Measurements from ENCODE around the gene DAZAP1. TPM values are rescaled to one million over a fixed set of nuclear protein-coding genes. Genes with fewer than 3 reads are reported as not detected.
"Not testable (repeated sequence)": the region's sequence is repeated elsewhere in the genome, so short reads cannot be mapped to it uniquely, and the experiment has no call there.

The DAZAP1 gene
- total RNA-seq, 4 donors from 2014 or later = 45.3 to 75.4 (median 64.0) TPM

DNA sequence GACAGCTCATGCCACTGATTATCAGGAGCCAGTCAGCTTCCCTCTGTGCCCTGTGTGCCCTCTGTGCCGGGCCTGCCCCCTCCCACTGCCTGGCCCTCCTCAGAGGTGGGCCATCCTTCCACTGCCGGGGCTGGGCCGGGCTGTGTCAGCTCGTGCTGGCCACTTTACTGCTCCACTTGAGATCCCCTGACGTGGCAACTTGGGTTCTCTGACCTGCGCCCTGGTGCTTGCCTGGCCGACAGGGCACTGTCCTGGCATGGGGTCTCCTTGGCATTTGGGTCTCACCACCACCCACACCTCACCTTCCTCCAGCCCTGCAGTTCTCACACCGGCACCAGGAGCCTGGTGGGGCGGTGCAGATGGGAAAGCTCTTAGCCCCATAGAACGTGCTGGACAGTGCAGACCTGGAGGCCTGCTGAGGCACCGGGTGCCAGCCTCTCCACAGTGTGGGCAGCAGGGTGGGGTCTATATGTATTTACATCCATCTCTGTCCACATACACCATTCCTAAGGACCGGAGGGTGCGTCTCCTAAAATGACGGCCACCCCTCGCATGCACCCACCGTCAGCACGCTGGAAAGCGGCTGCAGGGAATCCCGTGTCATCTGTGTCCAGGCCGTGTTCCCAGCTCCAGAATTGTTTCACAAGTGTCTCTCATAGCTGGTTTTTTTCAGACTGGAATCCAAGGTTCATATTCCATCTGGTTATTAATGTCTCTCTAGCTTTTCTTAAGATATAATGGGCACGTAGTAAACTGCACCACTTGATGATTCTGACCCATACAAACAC is 11.8 kb downstream of the DAZAP1 start:
- 60 to 75% methylated on average over 7 to 13 of the region's 21 CpGs for WGBS, 2 donors (ENCODE audit: low coverage in 1 of 2)
- Histone ChIP-seq H3K9me3 (no peaks in the 10 kb centered on the region), H3K4me3 (no peak overlapping the region), H3K4me1 (peaks cover 0 to 55% (median 30%) of the 10 kb centered on the region in 3 donors), H3K27ac (no peak overlapping the region), H3K36me3 (peaks cover 0 to 59% of the 10 kb centered on the region in 2 donors), H3K27me3 (no peaks in the 10 kb centered on the region)
- TF ChIP-seq POLR2A (IDR thresholded peaks at IDR 0.05) = no peak
- no peak for TF ChIP-seq POLR2AphosphoS5 (IDR thresholded peaks at IDR 0.05)
- TF ChIP-seq EP300 (IDR thresholded peaks at IDR 0.05) = no peak
- TF ChIP-seq, protein P1, sequence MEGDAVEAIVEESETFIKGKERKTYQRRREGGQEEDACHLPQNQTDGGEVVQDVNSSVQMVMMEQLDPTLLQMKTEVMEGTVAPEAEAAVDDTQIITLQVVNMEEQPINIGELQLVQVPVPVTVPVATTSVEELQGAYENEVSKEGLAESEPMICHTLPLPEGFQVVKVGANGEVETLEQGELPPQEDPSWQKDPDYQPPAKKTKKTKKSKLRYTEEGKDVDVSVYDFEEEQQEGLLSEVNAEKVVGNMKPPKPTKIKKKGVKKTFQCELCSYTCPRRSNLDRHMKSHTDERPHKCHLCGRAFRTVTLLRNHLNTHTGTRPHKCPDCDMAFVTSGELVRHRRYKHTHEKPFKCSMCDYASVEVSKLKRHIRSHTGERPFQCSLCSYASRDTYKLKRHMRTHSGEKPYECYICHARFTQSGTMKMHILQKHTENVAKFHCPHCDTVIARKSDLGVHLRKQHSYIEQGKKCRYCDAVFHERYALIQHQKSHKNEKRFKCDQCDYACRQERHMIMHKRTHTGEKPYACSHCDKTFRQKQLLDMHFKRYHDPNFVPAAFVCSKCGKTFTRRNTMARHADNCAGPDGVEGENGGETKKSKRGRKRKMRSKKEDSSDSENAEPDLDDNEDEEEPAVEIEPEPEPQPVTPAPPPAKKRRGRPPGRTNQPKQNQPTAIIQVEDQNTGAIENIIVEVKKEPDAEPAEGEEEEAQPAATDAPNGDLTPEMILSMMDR (IDR thresholded peaks at IDR 0.05) = no peak
- ATAC-seq = no peak

DNA sequence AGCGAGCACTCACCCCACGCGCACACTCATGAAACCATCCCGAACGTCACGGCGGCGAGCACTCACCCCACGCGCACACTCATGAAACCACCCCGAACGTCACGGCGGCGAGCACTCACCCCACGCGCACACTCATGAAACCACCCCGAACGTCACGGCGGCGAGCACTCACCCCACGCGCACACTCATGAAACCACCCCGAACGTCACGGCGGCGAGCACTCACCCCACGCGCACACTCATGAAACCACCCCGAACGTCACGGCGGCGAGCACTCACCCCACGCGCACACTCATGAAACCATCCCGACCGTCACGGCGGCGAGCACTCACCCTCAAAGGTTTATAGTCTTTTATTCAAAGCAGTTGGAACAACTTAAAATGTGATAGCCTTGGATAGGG is 12.7 kb downstream of the DAZAP1 start:
- WGBS, 2 donors (ENCODE audit: low coverage in 1 of 2) = no CpG with 5 or more reads among the region's 43 CpGs
- not testable (repeated sequence) for H3K27ac ChIP-seq, H3K9me3 ChIP-seq, ATAC-seq, H3K4me3 ChIP-seq, H3K27me3 ChIP-seq
- peaks cover 0 to 45% (median 27%) of the 10 kb centered on the region in 3 donors for H3K4me1 ChIP-seq
- H3K36me3 ChIP-seq = peaks cover 0 to 69% of the 10 kb centered on the region in 2 donors

DNA sequence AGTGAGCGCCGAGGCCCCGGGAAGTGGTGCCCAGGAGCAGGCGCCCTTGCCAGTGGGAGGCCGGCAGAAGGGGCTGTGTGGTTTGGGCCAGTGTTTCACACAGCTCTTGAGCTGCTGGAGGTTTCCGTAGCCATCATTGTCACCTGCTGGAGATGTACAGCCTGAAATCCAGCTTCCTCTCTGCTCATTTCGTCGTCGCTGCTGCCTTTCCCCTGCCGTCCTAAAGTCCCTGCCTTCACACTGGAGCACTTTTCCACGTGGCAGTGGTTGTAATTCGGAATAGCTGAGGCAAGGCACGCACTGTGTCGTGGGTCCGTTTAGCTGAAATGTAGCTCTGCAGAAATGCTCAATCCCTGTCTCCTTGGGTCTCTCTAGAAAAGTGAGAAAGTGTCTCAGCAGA is 13.2 kb downstream of the DAZAP1 start:
- Histone ChIP-seq H3K4me1 (peaks cover 0 to 40% (median 24%) of the 10 kb centered on the region in 3 donors), H3K27ac (no peak overlapping the region)
- 90% methylated on average over 8 of the region's 15 CpGs; no CpG with 5 or more reads in 1 of the 2 donors for WGBS, 2 donors (ENCODE audit: low coverage in 1 of 2)

DNA sequence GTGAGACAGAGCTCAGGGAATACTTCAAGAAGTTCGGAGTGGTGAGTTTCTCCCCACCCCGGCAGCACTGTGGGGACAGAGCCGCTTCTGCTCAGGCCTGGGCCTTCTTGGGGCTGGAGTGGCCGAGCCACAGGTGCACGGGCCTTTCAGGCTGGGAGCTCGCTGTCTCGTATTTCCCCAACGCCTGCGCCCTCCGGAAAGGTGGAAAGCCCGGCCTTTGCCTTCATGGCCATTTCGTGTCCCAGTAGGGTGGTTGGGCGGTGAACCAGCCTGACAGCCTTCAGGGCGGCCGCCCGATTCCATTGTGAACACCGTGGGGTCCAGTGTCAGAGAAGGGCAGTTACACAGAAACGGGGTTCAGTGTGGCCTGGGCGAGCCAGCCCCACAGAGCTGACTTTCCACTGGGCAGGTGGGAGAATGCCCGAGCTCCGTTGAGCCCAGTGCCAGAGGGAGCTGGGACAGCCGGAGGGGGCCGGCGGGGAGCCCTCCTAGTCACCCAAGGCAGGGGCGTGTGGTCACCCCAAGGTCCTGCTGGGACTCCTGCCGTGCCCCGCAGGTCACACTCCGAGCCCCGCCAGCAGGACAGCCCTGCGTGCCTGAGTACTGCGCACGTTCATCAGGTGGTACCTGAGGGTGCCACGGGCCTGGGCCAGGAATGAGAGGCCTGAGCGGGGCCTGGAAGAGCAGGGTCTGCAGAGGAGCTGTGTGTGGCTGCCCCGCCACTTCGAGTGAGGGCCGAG is 14.0 kb downstream of the DAZAP1 start:
- Histone ChIP-seq H3K4me3 (no peak overlapping the region), H3K9me3 (no peaks in the 10 kb centered on the region), H3K4me1 (peaks cover 0 to 32% (median 16%) of the 10 kb centered on the region in 3 donors), H3K27ac (no peak overlapping the region), H3K36me3 (peaks cover 0 to 82% of the 10 kb centered on the region in 2 donors), H3K27me3 (no peaks in the 10 kb centered on the region)
- ATAC-seq = no peak
- 92% methylated on average over 9 of the region's 37 CpGs; no CpG with 5 or more reads in 1 of the 2 donors for WGBS, 2 donors (ENCODE audit: low coverage in 1 of 2)
- TF ChIP-seq POLR2AphosphoS5 (IDR thresholded peaks at IDR 0.05) = no peak
- TF ChIP-seq, protein P1 (IDR thresholded peaks at IDR 0.05) = no peak
- TF ChIP-seq EP300 (IDR thresholded peaks at IDR 0.05) = no peak
- TF ChIP-seq POLR2A (IDR thresholded peaks at IDR 0.05) = no peak

More for the DNA sequence above, 13.2 kb downstream of the DAZAP1 start:
- H3K4me3 ChIP-seq = no peak overlapping the region
- no peak for ATAC-seq
- H3K27me3 ChIP-seq = no peaks in the 10 kb centered on the region
- TF ChIP-seq POLR2AphosphoS5 (IDR thresholded peaks at IDR 0.05) (no peak), POLR2A (IDR thresholded peaks at IDR 0.05) (no peak), EP300 (IDR thresholded peaks at IDR 0.05) (no peak)
- TF ChIP-seq, protein P1 (IDR thresholded peaks at IDR 0.05) = no peak
- no peaks in the 10 kb centered on the region for H3K9me3 ChIP-seq
- peaks cover 0 to 74% of the 10 kb centered on the region in 2 donors for H3K36me3 ChIP-seq

DNA sequence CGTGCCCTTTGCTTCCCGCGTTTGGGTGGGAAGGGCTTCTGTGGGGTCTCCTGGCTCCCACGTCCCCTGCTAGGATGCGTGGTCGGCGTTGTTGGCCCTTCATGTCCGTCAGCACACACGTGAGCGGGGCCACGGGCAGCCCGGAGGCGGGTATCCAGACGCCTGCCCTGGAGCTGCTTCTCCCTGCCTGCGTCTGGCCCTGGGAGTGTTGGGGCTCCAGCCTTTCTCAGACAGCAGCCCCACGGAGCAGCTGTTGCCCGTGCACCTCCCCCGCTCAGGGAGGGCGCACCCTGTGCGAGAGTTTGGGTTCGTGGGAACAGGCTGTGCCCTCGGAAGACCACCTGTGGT is 14.5 kb downstream of the DAZAP1 start:
- H3K36me3 ChIP-seq = peaks cover 0 to 87% of the 10 kb centered on the region in 2 donors
- no peak overlapping the region for H3K27ac ChIP-seq
- TF ChIP-seq POLR2A (IDR thresholded peaks at IDR 0.05) = no peak
- no peak for TF ChIP-seq POLR2AphosphoS5 (IDR thresholded peaks at IDR 0.05)
- TF ChIP-seq, protein P1 (IDR thresholded peaks at IDR 0.05) = no peak
- no peak for TF ChIP-seq EP300 (IDR thresholded peaks at IDR 0.05)

More for the DNA sequence above, 14.5 kb downstream of the DAZAP1 start:
- Histone ChIP-seq H3K9me3 (no peaks in the 10 kb centered on the region), H3K4me3 (no peak overlapping the region), H3K4me1 (peaks cover 0 to 27% (median 10%) of the 10 kb centered on the region in 3 donors), H3K27me3 (no peaks in the 10 kb centered on the region)
- no peak for ATAC-seq
- WGBS, 2 donors (ENCODE audit: low coverage in 1 of 2) = 80% methylated on average over 1 of the region's 22 CpGs; no CpG with 5 or more reads in 1 of the 2 donors

Data from gastroesophageal sphincter (tissue), 4 donors.